Esophagus squamous epithelium (tissue), 4 donors: Measurements from ENCODE around the gene STRBP.

Experiments
- CTCF ChIP-seq, 6 experiments: fragments of 450-650 bp in 4 of 6; fragments of 200-600 bp in 2 of 6; sonication (generic) in 2 of 6; IDR thresholded peaks; one replicate each; pipeline ENCODE4 v1.5.1; 2016 to 2019; ENCODE audit warnings: antibody characterized with exemption in 6 of 6, mild to moderate bottlenecking in 4 of 6, moderate library complexity in 4 of 6
- POLR2A ChIP-seq, 4 donors: fragments of 450-650 bp; IDR thresholded peaks; one replicate each; pipeline ENCODE4 v1.6.1; 2017; ENCODE audit warnings: antibody characterized with exemption in 4 of 4, mild to moderate bottlenecking in 4 of 4, moderate library complexity in 3 of 4

GRCh38 chr9:123257276-123257675 is 11.1 kb downstream of the STRBP start:
- TF ChIP-seq CTCF (IDR thresholded peaks at IDR 0.05) (no peak), POLR2A (IDR thresholded peaks at IDR 0.05) (no peak)
